GM21619 (cell line): ENCODE data around the gene KRT5.

Source experiments
- ATAC-seq: cut with Tn5 transposase; IDR thresholded peaks from one replicate; pipeline ENCODE4 v1.9.1; 2021; ENCODE audit not compliant: unreplicated experiment

The KRT5 gene

GRCh38 chr12:52519826-52520662 is at the start of gene KRT5:
Gene KRT5 (minus strand): TSS chr12:52520394. CDS start chr12:52520296, 98 bp downstream.
- ATAC-seq, result no peak

- no peak for ATAC-seq
Measured at GRCh38 chr12:52568111-52568510, 47.9 kb upstream of the KRT5 start.

GRCh38 chr12:52566847-52567291 is 46.7 kb upstream of the KRT5 start:
- no peak for ATAC-seq

GRCh38 chr12:52564582-52564981 is 44.4 kb upstream of the KRT5 start:
- no peak for ATAC-seq

- ATAC-seq, result no peak
Measured at GRCh38 chr12:52561880-52562449, 41.8 kb upstream of the KRT5 start.

- ATAC-seq, result no peak
Measured at GRCh38 chr12:52559979-52560378, 39.8 kb upstream of the KRT5 start.

GRCh38 chr12:52558781-52559445 is 38.7 kb upstream of the KRT5 start:
- ATAC-seq, result no peak

- no peak for ATAC-seq
Measured at GRCh38 chr12:52557476-52557875, 37.3 kb upstream of the KRT5 start.

GRCh38 chr12:52555577-52555976 is 35.4 kb upstream of the KRT5 start:
- no peak for ATAC-seq

GRCh38 chr12:52552681-52553195 is 32.5 kb upstream of the KRT5 start, which contains the start of gene KRT71:
Gene KRT71 (minus strand): TSS chr12:52553145. CDS start chr12:52553077, 68 bp downstream.
- no peak for ATAC-seq

GRCh38 chr12:52552055-52552454 is 31.9 kb upstream of the KRT5 start:
- no peak for ATAC-seq

- no peak for ATAC-seq
Measured at GRCh38 chr12:52551216-52551865, 31.1 kb upstream of the KRT5 start.

- ATAC-seq, result no peak
Measured at GRCh38 chr12:52546126-52546525, 25.9 kb upstream of the KRT5 start.

- no peak for ATAC-seq
Measured at GRCh38 chr12:52543985-52544883, 24.0 kb upstream of the KRT5 start.

GRCh38 chr12:52542785-52543318 is 22.7 kb upstream of the KRT5 start:
- no peak for ATAC-seq

- no peak for ATAC-seq
Measured at GRCh38 chr12:52542157-52542556, 22.0 kb upstream of the KRT5 start.

- no peak for ATAC-seq
Measured at GRCh38 chr12:52541709-52542108, 21.5 kb upstream of the KRT5 start.

GRCh38 chr12:52540531-52540930 is 20.3 kb upstream of the KRT5 start:
- ATAC-seq, result no peak

GRCh38 chr12:52539821-52540173 is 19.6 kb upstream of the KRT5 start:
- no peak for ATAC-seq
